T-helper 9 cell (primary cell): ENCODE measurements around the gene ANKRD37.

Experiments used
- DNase-seq: peaks from one replicate; pipeline ENCODE4 v3.0.0-alpha.2; 2020

Gene ANKRD37

GRCh38 chr4:185424905-185425646 is 28.4 kb downstream of the ANKRD37 start:
- no peak for DNase-seq

- DNase-seq: peak; percentile 87
Observed at GRCh38 chr4:185425647-185426352, 29.2 kb downstream of the ANKRD37 start, which contains the start of gene UFSP2. Gene UFSP2, minus strand, starts transcription at chr4:185425964. Its CDS starts 96 bp downstream, at chr4:185425868.

- no peak for DNase-seq
Observed at GRCh38 chr4:185426960-185427688, 30.5 kb downstream of the ANKRD37 start.

GRCh38 chr4:185429660-185430059 is 33.0 kb downstream of the ANKRD37 start:
- no peak for DNase-seq

GRCh38 chr4:185435466-185435865 is 38.8 kb downstream of the ANKRD37 start:
- no peak for DNase-seq

- no peak for DNase-seq
Observed at GRCh38 chr4:185437809-185438208, 41.2 kb downstream of the ANKRD37 start.

- DNase-seq: no peak
Observed at GRCh38 chr4:185441479-185441878, 44.8 kb downstream of the ANKRD37 start.

- no peak for DNase-seq
Observed at GRCh38 chr4:185445209-185445608, 48.6 kb downstream of the ANKRD37 start.
